HFFc6 (cell line): ENCODE measurements around the gene FAM78B. TPM values are rescaled to one million over a fixed set of nuclear protein-coding genes. Genes with fewer than 3 reads are reported as not detected.

Experiments
- DNase-seq: peaks from one replicate; pipeline ENCODE4 v3.0.0-alpha.2; 2018
- H3K27ac Mint-ChIP-seq: 2 replicates; pipeline ENCODE4 v1.8.0; 2020; ENCODE audit warnings: mild to moderate bottlenecking, mixed read lengths
- H3K27me3 Mint-ChIP-seq: 2 replicates; pipeline ENCODE4 v1.8.0; 2021; ENCODE audit warnings: mild to moderate bottlenecking, moderate library complexity, mixed read lengths; ENCODE audit not compliant: insufficient read depth
- H3K36me3 Mint-ChIP-seq: 2 replicates; pipeline ENCODE4 v1.8.0; 2021; ENCODE audit warnings: low read depth, mixed read lengths
- H3K4me1 Mint-ChIP-seq: 2 replicates; pipeline ENCODE4 v1.8.0; 2020; ENCODE audit warnings: low read depth, mixed read lengths
- H3K4me3 Mint-ChIP-seq: 2 replicates; pipeline ENCODE4 v1.8.0; 2020; ENCODE audit warnings: mild to moderate bottlenecking, moderate library complexity, mixed read lengths
- H3K9me3 Mint-ChIP-seq: 2 replicates; pipeline ENCODE4 v1.8.0; 2020; ENCODE audit warnings: mild to moderate bottlenecking, mixed read lengths
- CTCF ChIP-seq: fragments of 200-600 bp; sonication (generic); IDR thresholded peaks from 2 replicates; pipeline ENCODE4 v1.5.0; 2021; ENCODE audit warnings: antibody characterized with exemption, mild to moderate bottlenecking
- total RNA-seq, 6 experiments: library from RNA; stranded (reverse); fragmentation: NEBNext Ultra II Directional; extraction: Animal tissue kit (Norgen Biotek cat#: 25700); gene quantifications; 2 replicates in 1 of 6; 3 replicates in 5 of 6; pipeline ENCODE4 v1.2.3, GENCODE V29; 2021

The FAM78B gene
- total RNA-seq, 6 experiments from 2014 or later, result 0.11 to 0.14 TPM; not detected in 4

DNA sequence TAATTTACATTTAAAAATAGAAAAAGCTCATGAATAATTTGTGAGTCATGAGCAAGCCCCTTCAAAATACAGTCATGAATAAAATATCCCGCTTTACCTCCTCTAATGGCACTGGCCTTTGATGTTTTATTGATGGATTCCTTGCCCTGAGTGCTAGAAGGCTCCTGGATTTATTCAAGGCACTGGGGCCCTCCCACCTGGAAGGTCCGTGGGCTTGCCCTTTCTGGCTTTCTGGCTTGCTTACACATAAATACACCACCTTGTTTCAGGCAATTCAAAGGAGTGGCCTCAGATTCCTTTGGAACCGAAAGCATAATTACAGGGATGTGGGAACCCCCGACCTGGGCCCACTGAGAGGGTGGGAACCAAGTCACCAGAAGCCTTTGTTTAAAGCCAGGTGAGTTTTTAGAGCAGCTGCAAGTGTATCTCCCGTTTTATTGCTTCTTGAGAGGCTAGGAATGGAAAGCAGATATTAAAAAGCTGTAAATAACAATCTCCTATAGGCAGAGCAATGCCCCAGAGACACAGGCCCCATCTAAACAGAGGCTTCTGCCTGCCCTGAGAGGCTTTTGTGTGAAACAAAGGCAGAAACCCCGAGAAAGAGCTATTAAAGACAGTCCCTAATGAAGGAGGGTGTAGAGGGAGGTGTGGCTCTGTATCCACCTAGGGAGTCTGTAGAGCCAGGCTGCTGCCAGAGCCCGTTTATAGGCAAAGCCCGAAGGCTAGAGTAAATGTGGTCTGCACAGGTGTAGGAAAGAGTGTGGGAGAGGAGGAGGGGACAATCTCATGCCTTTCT, 126.4 kb downstream of the FAM78B start:
- Mint-ChIP-seq H3K36me3 (no peaks in the 10 kb centered on the region), H3K27me3 (no peaks in the 10 kb centered on the region), H3K4me1 (no peaks in the 10 kb centered on the region), H3K27ac (no peak overlapping the region), H3K4me3 (no peak overlapping the region), H3K9me3 (peaks cover 51% of the 10 kb centered on the region)
- no peak for DNase-seq
- no peak for TF ChIP-seq CTCF

DNA sequence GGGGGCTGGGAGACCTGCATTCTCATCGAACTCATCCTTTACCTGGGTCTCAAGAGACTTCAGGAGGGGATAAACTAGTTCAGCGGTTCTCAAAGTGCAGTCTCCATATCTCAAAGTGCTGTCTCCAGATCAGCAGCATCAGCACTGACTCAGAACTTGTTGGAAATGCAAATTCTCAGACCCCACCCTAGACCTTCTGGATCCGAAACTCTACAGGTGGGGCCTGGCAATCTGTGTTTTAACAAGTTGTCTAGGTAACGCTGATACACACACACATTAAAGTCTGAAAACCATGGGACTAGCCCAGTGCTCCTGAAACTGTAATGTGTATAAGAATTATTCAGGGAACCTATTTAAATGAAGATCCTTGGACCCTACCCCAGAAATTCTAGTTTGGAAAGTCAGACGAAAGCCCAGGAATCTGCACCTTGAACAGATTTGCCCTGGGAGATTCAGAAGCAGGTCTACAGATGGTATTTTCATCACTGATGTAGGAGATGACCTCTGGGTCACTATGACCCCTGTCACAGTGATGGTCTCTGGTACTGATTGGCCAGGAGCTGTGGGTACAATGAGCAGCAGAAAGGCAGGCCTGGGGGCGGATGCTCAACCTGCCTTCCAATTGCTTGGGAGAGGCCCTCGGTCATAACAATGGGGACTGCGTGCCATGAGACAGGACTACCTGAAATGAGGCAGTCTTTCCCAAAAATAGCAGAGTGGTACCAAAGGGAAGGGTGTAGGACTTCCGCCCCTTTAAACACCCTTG, 127.2 kb downstream of the FAM78B start:
- Mint-ChIP-seq H3K27me3 (no peaks in the 10 kb centered on the region), H3K36me3 (no peaks in the 10 kb centered on the region), H3K4me1 (no peaks in the 10 kb centered on the region), H3K9me3 (peaks cover 45% of the 10 kb centered on the region), H3K4me3 (no peak overlapping the region), H3K27ac (no peak overlapping the region)
- no peak for TF ChIP-seq CTCF
- no peak for DNase-seq

DNA sequence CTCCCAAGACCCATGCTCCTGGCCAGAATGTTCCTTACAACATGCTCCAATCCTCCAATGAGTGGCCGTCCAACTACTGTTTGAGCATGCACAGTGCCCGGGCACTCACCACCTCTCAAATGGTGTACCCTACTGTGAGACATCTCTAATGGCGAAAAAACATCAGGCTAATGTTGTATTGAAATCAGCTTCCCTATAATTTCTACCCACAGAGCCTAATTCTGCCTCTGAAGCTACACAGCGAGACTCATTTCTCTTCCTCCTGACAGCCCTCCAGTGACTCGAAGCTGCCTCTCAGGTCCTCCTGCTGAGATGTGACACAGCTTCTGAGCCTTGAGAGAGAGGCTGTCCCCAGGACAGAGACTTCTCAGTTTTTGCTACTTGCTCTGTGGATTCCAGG, 130.7 kb downstream of the FAM78B start:
- Mint-ChIP-seq H3K9me3 (peaks cover 38% of the 10 kb centered on the region), H3K4me3 (no peak overlapping the region), H3K36me3 (no peaks in the 10 kb centered on the region), H3K27ac (no peak overlapping the region), H3K27me3 (no peaks in the 10 kb centered on the region), H3K4me1 (no peaks in the 10 kb centered on the region)
- TF ChIP-seq CTCF, result no peak
- DNase-seq, result no peak

DNA sequence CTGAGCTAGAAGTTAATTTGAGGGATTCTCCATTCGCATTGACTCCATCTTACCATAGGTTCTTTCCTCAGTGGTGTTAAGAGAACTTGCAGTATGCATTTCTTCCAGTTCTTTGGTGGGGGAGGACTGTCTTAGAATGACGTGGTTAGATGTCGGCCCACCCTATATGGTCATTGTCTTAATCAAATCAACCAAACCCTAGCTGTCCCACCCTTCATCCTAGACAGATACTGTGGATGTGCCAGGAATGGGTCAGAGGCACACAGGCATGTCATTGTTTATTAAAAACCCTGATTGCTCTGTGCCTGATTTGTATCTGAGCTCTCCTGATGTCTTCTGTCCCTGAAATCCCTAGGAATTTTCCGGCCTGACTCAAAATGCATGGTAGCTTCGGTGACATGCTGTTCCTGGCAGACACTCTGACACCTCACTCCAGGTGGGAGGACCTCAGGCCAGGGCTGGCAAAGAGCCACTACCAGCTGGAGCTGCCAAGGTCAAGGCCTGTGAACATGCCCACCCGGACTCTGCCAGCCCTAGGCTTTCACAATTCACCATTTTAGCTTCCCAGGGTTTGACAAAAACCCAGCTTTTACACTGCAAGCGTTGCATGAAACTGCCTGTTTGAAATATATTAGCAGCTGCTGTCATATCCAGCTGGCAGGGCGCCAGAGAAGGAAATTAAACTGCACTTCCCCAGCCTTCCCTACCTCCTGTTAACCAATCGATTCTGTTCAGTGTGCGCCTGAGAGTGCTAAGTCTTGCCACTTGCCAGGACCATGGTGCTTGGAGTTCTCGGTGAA, 134.0 kb downstream of the FAM78B start:
- TF ChIP-seq CTCF, result no peak

GRCh38 chr1:166031932-166032571, 134.7 kb downstream of the FAM78B start:
- no peaks in the 10 kb centered on the region for H3K36me3 Mint-ChIP-seq
- H3K27me3 Mint-ChIP-seq, result peaks cover 2% of the 10 kb centered on the region; the same call in 1 of the 2 replicates
- no peak overlapping the region for H3K27ac Mint-ChIP-seq
- no peaks in the 10 kb centered on the region for H3K4me1 Mint-ChIP-seq
- DNase-seq, result no peak
- H3K4me3 Mint-ChIP-seq, result no peak overlapping the region
- H3K9me3 Mint-ChIP-seq, result peaks cover 34% of the 10 kb centered on the region
- TF ChIP-seq CTCF, result no peak

More for the DNA sequence above, 134.0 kb downstream of the FAM78B start:
- Mint-ChIP-seq H3K27me3 (peaks cover 2% of the 10 kb centered on the region; the same call in 1 of the 2 replicates), H3K4me1 (no peaks in the 10 kb centered on the region), H3K36me3 (no peaks in the 10 kb centered on the region), H3K9me3 (peaks cover 37% of the 10 kb centered on the region), H3K4me3 (no peak overlapping the region), H3K27ac (no peak overlapping the region)
- no peak for DNase-seq
